ENCODE data around the gene JMJD4. TPM values are rescaled to one million over a fixed set of nuclear protein-coding genes. Genes with fewer than 3 reads are reported as not detected.
"Not testable (repeated sequence)": the region's sequence is repeated elsewhere in the genome, so short reads cannot be mapped to it uniquely, and the experiment has no call there.

The JMJD4 gene
- total RNA-seq, 1 experiment from 2014 or later, result 15.1 TPM

DNA sequence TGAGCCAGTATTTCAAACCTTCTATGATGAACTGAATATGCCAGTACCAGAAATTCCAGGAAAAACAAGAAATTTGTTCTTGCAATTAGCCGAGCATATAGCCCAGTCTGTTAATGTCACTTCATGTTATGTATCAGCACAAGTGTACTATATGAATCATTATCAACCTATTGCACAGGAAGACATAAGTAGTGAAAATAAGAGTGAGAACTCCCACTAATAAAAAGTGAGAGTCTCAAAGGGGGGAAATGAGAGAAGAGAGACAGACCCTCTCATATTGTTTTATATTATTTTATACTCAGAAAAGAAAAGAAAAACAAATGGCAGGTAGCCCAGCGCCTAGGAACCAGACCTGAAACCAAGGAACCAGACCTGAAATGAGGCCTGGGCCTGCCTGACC is 16.2 kb downstream of the JMJD4 start:
- no peaks in the 10 kb centered on the region for H3K9me2 ChIP-seq (ENCODE audit: insufficient read depth)
- H3K36me3 ChIP-seq (ENCODE audit: low read depth), result no peaks in the 10 kb centered on the region
- peaks cover 15% of the 10 kb centered on the region for H3K9me3 ChIP-seq (ENCODE audit: insufficient read depth, low read depth)
- peaks cover 12% of the 10 kb centered on the region; the same call in 1 of the 2 replicates for H3K27me3 ChIP-seq (ENCODE audit: insufficient read depth, low read depth)
- no peak overlapping the region for H3K4me3 ChIP-seq
- no peaks in the 10 kb centered on the region for H3K79me2 ChIP-seq (ENCODE audit: low read depth)
- intact Hi-C loops (cut with micrococcal nuclease; ENCODE audit: unreplicated experiment), result no loop called here
- TF ChIP-seq EZH2 (IDR thresholded peaks at IDR 0.05; ENCODE audit: low read depth), result no peak
- TF ChIP-seq, protein P1, sequence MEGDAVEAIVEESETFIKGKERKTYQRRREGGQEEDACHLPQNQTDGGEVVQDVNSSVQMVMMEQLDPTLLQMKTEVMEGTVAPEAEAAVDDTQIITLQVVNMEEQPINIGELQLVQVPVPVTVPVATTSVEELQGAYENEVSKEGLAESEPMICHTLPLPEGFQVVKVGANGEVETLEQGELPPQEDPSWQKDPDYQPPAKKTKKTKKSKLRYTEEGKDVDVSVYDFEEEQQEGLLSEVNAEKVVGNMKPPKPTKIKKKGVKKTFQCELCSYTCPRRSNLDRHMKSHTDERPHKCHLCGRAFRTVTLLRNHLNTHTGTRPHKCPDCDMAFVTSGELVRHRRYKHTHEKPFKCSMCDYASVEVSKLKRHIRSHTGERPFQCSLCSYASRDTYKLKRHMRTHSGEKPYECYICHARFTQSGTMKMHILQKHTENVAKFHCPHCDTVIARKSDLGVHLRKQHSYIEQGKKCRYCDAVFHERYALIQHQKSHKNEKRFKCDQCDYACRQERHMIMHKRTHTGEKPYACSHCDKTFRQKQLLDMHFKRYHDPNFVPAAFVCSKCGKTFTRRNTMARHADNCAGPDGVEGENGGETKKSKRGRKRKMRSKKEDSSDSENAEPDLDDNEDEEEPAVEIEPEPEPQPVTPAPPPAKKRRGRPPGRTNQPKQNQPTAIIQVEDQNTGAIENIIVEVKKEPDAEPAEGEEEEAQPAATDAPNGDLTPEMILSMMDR (conservative IDR thresholded peaks at IDR 0.05), result no peak
- H3F3A ChIP-seq (ENCODE audit: insufficient read depth, low read depth), result no peaks in the 10 kb centered on the region
- no peaks in the 10 kb centered on the region for H4K20me1 ChIP-seq (ENCODE audit: insufficient read depth)
- H3K4me1 ChIP-seq (replicated peaks; ENCODE audit: insufficient read depth), result no peaks in the 10 kb centered on the region
- no TSS peak for BruUV-seq (replicated peaks)
- H3K4me2 ChIP-seq, result no peak overlapping the region
- ChIA-PET POLR2A (ENCODE audit: unreplicated experiment) (no interaction called here), CTCF (no interaction called here)
- no peak overlapping the region for H2AFZ ChIP-seq
- H3K27ac ChIP-seq, result no peak overlapping the region
- DNase-seq, result no peak

DNA sequence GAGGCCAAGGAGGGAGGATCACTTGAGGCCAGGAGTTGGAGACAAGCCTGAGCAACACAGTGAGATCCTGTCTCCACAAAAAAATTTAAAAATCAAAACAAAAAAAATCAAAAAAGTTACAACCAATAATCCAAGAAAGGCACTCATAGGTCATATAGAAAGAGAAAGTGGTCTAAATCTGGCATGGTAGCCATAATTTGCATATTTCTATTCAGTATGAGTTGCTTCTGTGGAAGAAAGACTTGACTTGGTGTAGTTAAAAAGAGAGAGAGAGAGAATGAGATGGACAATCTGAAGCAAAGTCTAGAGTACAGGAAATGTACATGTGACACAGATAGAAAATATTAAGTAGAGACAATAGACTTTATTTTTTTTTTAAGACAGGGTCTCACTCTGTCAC is 22.5 kb downstream of the JMJD4 start:
- ChIA-PET CTCF (no interaction called here), POLR2A (ENCODE audit: unreplicated experiment) (no interaction called here)
- H3K4me3 ChIP-seq, result no peak overlapping the region
- H3K9me3 ChIP-seq (ENCODE audit: insufficient read depth, low read depth), result peaks cover 3% of the 10 kb centered on the region
- no peak overlapping the region for H2AFZ ChIP-seq
- no peak overlapping the region for H3K27ac ChIP-seq
- H3K9me2 ChIP-seq (ENCODE audit: insufficient read depth), result no peaks in the 10 kb centered on the region
- H3K4me1 ChIP-seq (replicated peaks; ENCODE audit: insufficient read depth), result no peaks in the 10 kb centered on the region
- intact Hi-C loops (cut with micrococcal nuclease; ENCODE audit: unreplicated experiment), result no loop called here
- H3K27me3 ChIP-seq (ENCODE audit: insufficient read depth, low read depth), result peaks cover 9% of the 10 kb centered on the region; the same call in 1 of the 2 replicates
- no peaks in the 10 kb centered on the region for H3K36me3 ChIP-seq (ENCODE audit: low read depth)
- H4K20me1 ChIP-seq (ENCODE audit: insufficient read depth), result no peaks in the 10 kb centered on the region
- no peaks in the 10 kb centered on the region for H3K79me2 ChIP-seq (ENCODE audit: low read depth)
- no peak for TF ChIP-seq EZH2 (IDR thresholded peaks at IDR 0.05; ENCODE audit: low read depth)
- TF ChIP-seq, protein P1 (conservative IDR thresholded peaks at IDR 0.05), result no peak
- no peaks in the 10 kb centered on the region for H3F3A ChIP-seq (ENCODE audit: insufficient read depth, low read depth)
- H3K4me2 ChIP-seq, result no peak overlapping the region
- DNase-seq, result no peak
- no TSS peak for BruUV-seq (replicated peaks)

DNA sequence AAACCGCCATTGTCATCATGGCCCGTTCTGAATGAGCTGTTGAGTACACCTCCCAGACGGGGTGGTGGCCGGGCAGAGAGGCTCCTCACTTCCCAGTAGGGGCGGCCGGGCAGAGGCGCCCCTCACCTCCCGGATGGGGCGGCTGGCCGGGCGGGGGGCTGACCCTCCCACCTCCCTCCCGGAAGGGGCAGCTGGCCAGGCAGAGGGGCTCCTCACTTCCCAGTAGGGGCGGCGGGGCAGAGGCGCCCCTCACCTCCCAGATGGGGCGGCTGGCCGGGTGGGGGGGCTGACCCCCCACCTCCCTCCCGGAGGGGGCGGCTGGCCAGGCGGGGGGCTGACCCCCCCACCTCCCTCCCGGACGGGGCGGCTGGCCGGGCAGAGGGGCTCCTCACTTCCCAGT is 24.6 kb downstream of the JMJD4 start:
- CTCF ChIA-PET; H3K4me3 ChIP-seq; POLR2A ChIA-PET (ENCODE audit: unreplicated experiment); H3K36me3 ChIP-seq (ENCODE audit: low read depth); H3F3A ChIP-seq (ENCODE audit: insufficient read depth, low read depth); H3K27me3 ChIP-seq (ENCODE audit: insufficient read depth, low read depth); BruUV-seq (replicated peaks); H3K9me2 ChIP-seq (ENCODE audit: insufficient read depth); intact Hi-C loops (cut with micrococcal nuclease; ENCODE audit: unreplicated experiment); H3K27ac ChIP-seq; DNase-seq; H3K4me1 ChIP-seq (replicated peaks; ENCODE audit: insufficient read depth); H3K9me3 ChIP-seq (ENCODE audit: insufficient read depth, low read depth); H2AFZ ChIP-seq; H4K20me1 ChIP-seq (ENCODE audit: insufficient read depth); H3K4me2 ChIP-seq; H3K79me2 ChIP-seq (ENCODE audit: low read depth): not testable (repeated sequence)

DNA sequence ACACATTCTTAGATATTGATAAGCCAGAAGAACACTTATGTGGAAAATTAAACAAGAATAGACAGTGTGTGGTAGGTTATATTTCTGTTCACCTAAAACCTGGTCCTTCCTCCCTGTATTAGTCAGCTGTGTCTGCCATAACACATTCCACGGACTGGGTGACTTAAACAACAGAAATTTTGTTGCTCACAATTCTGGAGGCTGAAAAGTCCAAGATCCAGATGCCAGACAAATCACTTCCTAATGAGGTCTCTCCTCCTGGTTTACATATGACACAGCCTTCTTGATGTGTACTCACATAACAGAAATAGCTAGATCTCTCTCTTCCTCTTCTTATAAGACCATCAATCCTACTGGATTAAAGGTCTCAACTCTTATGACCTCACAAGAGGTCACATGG is 25.7 kb downstream of the JMJD4 start:
- no peak for DNase-seq
- H4K20me1 ChIP-seq (ENCODE audit: insufficient read depth), result no peaks in the 10 kb centered on the region
- H3K27ac ChIP-seq, result no peak overlapping the region
- no peak overlapping the region for H3K4me2 ChIP-seq
- H3K27me3 ChIP-seq (ENCODE audit: insufficient read depth, low read depth), result 0 out of 2 replicates have a peak, but pooled peaks cover 4% of the 10 kb centered on the region
- no peaks in the 10 kb centered on the region; the same call in 1 of the 2 replicates for H3K9me3 ChIP-seq (ENCODE audit: insufficient read depth, low read depth)
- ChIA-PET POLR2A (ENCODE audit: unreplicated experiment) (interaction anchor here (0.5 kb wide), 1 partner anchor 21 kb away, joined by 3 read pairs; no protein-coding TSS in a partner anchor), CTCF (no interaction called here)
- no peaks in the 10 kb centered on the region for H3K79me2 ChIP-seq (ENCODE audit: low read depth)
- TF ChIP-seq, protein P1 (conservative IDR thresholded peaks at IDR 0.05), result no peak
- no TSS peak for BruUV-seq (replicated peaks)
- H3K36me3 ChIP-seq (ENCODE audit: low read depth), result no peaks in the 10 kb centered on the region
- H3K9me2 ChIP-seq (ENCODE audit: insufficient read depth), result no peaks in the 10 kb centered on the region
- H3F3A ChIP-seq (ENCODE audit: insufficient read depth, low read depth), result no peaks in the 10 kb centered on the region
- no peaks in the 10 kb centered on the region for H3K4me1 ChIP-seq (replicated peaks; ENCODE audit: insufficient read depth)
- no peak overlapping the region for H3K4me3 ChIP-seq
- intact Hi-C loops (cut with micrococcal nuclease; ENCODE audit: unreplicated experiment), result no loop called here
- no peak overlapping the region for H2AFZ ChIP-seq

Data from PC-9 (cell line).